Stimulated activated CD8-positive, alpha-beta memory T cell treated with anti-CD3 and anti-CD28 coated beads, Interleukin-7, amount 100 ng/mL, for 4 hours (primary cell): Measurements from ENCODE around the gene ASGR2.
"Not testable (repeated sequence)": the region's sequence is repeated elsewhere in the genome, so short reads cannot be mapped to it uniquely, and the experiment has no call there.

Source experiments
- DNase-seq, 2 donors: peaks; one replicate each; pipeline ENCODE4 v3.0.0-alpha.2; 2020; ENCODE audit warnings: low read depth in 2 of 2

ASGR2 gene

GRCh38 chr17:7098802-7099459, 15.7 kb downstream of the ASGR2 start:
- DNase-seq = no peak

- no peak for DNase-seq
These were observed 16.7 kb downstream of the ASGR2 start for GRCh38 chr17:7097940-7098339.

- DNase-seq = no peak
These were observed 19.0 kb downstream of the ASGR2 start for GRCh38 chr17:7095625-7096024.

GRCh38 chr17:7094652-7095019, 20.0 kb downstream of the ASGR2 start:
- DNase-seq = no peak

DNA sequence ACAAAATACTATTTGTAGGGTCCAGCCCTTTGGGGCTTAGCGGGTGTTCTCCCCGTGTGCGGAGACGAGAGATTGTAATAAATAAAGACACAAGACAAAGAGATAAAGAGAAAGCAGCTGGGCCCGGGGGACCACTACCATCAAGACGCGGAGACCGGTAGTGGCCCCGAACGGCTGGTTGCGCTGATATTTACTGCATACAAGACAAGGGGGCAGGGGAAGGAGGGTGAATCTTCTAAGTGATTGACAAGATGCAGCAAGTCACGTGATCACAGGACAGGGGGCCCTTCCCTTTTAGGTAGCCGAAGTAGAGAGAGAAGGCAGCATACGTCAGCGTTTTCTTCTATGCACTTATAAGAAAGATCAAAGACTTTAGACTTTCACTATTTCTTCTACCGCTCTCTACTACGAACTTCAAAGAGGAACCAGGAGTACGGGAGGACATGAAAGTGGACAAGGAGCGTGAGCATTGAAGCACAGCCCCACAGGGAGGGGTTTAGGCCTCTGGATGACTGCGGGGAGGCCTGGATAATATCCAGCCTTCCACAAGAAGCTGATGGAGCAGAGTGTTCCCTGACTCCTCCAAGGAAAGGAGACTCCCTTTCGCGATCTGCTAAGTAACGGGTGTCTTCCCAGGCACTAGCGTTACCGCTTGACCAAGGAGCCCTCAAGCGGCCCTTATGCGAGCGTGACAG, 23.2 kb downstream of the ASGR2 start:
- DNase-seq = not testable (repeated sequence)

DNA sequence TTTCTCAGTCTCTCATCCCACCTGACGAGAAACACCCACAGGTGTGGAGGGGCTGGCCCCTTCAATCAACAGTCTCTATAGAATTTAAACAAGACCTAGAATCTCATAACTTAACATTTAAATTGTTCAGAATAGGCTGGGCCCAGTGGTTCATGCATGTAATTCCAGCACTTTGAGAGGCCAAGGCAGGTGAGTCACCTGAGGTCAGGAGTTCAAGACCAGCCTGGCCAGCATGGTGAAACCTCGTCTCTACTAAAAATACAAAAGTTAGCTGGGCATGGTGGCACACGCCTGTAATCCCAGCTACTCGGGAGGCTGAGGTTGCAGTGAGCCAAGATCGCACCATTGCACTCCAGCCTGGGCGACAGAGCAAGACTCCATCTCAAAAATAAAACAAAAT, 25.1 kb downstream of the ASGR2 start:
- not testable (repeated sequence) for DNase-seq

DNA sequence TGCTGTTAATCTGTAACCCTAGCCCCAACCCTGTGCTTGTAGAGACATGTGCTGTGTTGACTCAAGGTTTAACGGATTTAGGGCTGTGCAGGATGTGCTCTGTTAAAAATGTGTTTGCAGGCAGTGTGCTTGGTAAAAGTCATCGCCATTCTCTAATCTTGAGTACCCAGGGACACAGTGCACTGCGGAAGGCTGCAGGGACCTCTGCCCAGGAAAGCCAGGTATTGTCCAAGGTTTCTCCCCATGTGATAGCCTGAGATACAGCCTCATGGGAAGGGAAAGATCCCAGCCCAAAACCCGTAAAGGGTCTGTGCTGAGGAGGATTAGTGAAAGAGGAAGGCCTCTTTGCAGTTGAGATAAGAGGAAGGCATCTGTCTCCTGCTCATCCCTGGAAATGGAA, 26.2 kb downstream of the ASGR2 start:
- not testable (repeated sequence) for DNase-seq

DNA sequence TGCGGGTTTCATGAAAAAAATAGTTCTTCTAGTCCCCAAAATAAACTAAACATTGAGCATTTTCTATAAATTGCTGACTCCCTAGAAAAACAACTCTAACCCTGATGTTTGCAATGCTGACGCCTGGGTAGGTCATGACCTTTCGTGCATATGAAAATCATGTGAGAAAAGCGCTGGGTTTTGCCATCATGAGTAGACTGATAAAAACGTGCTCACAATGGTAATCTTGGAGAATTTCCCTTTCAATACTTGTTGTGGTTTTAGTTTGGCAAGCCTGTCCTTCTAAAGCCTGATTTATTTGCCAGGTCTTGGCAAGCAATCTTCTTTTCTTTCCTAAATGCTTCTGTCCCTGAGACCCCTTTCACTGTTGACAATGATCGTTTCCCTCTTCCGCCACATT, 30.5 kb downstream of the ASGR2 start:
- DNase-seq = no peak

GRCh38 chr17:7083592-7083991, 31.0 kb downstream of the ASGR2 start:
- no peak for DNase-seq

- peak in 1 of 2 donors; percentile 18 for DNase-seq
These were observed 33.1 kb downstream of the ASGR2 start for GRCh38 chr17:7081341-7082062.

DNA sequence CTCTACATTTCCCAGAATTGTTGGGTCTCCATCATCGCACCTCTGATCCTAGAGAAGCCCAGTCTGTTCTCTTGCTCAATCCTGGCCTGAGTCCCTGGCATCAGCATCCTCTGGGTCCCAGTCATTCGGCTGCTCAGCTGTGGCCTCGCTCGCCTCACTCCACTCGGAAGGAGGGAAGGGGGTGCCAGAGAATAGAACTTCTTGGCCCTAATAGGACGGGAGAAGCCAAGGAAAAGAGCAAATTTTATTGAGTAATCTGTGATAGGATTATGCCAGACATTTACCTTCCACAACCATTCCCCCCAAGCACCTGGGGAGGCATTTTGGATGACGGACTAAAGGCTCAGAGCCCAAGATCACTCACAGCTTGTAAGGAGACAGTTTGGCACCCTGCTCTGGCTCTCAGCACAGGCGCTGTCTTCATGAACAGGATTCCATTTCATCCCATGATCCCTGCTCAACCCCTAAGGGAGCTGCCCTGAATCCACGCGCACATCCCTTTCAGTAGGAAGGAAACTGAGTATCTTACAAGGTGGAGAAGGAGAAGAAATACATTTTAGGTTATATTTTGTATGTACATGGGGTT, 34.1 kb downstream of the ASGR2 start:
- DNase-seq = no peak

- no peak for DNase-seq
These were observed 34.8 kb downstream of the ASGR2 start, which contains the start of gene CLEC10A for GRCh38 chr17:7079581-7080455. Gene CLEC10A (minus strand): TSS chr17:7080251. CDS start chr17:7078812, 1,439 bp downstream.

- DNase-seq = no peak
These were observed 35.9 kb downstream of the ASGR2 start for GRCh38 chr17:7078711-7079110.

DNA sequence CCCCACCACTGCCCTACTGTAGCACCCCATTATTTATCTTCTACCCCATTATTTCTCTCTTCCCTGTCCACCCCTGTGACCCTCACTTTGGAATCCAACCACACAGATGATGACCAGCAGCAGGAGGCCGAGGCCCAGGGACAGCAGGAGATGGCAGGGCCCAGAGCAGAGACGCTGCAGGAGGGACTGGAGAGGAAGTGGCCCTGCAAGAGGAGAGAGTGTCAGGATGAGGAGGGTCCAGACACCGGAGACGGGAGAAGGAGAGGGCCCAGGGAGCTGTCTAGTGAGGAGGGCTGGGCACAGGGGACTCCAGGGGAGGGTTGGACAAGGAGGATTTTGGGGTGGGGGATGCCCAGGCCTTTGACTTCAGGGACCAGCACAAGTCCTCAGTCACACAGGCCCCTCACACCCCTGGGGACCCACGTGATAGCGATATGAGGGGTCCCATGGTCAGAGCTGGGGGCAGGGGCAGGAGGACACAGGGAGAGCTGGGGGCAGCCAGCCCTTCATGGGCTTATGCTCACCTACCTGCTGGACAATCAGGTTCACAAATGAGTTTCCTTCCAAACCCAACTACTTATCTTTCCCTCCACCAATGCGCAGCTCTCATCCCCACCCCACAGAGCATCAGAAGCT, 36.6 kb downstream of the ASGR2 start:
- no peak for DNase-seq

- no peak for DNase-seq
These were observed 39.7 kb downstream of the ASGR2 start for GRCh38 chr17:7074931-7075330.

- DNase-seq = no peak
These were observed 42.2 kb downstream of the ASGR2 start for GRCh38 chr17:7072406-7072805.

GRCh38 chr17:7070712-7071111, 43.9 kb downstream of the ASGR2 start:
- DNase-seq = no peak

GRCh38 chr17:7068268-7068667, 46.4 kb downstream of the ASGR2 start:
- DNase-seq = no peak

DNA sequence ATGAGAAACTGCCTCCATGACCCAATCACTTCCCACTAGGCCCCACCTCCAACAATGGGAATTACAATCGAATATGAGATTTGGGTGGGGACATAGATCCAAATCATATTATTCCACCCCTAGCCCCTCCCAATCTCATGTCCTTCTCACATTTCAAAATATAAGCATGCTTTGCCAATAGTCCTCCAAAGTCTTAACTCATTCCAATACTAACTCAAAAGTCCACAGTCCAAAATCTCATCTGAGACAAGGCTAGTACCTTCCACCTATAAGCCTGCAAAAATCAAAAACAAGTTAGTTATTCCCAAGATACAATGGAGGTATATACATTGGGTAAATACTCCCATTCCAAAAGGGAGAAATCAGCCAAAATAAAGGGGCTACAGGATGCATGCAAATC, 47.4 kb downstream of the ASGR2 start:
- no peak for DNase-seq

DNA sequence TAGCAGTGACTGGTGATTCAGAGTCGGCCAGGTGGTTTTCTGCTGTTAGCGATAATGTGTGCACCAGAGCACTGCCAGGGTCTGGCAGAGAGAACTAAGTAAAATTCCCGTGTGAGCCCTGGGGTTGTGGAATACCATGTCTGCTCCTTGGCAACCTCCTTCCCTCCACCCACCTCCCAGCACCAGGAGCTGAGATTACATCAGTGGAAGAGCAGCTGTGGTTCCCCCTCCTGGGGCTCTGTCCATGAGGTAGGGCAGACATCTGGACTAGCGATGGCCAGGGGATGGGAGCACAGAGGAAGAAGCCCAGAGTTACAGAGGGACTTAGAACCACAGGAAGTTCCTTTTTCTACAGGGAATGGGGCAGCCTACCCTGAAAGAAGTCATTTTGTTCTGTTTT, 50.4 kb downstream of the ASGR2 start:
- no peak for DNase-seq

GRCh38 chr17:7063518-7064094, 51.0 kb downstream of the ASGR2 start:
- no peak for DNase-seq
